Activated CD4-positive, alpha-beta T cell treated with anti-CD3 and anti-CD28 coated beads, Interleukin-2, Interleukin-6, amounts not matched to agents 100 ng/mL and 50 ng/mL, durations not matched to agents 16 hours and 8 hours (primary cell): ENCODE measurements around the gene CFAP69.
A peak's percentile ranks its signal among the peaks of the same experiment; 100 is the strongest.
"Not testable (repeated sequence)": the region's sequence is repeated elsewhere in the genome, so short reads cannot be mapped to it uniquely, and the experiment has no call there.

Experiments used
- DNase-seq: peaks from one replicate; pipeline ENCODE4 v3.0.0-alpha.2; 2020

CFAP69 gene

DNA sequence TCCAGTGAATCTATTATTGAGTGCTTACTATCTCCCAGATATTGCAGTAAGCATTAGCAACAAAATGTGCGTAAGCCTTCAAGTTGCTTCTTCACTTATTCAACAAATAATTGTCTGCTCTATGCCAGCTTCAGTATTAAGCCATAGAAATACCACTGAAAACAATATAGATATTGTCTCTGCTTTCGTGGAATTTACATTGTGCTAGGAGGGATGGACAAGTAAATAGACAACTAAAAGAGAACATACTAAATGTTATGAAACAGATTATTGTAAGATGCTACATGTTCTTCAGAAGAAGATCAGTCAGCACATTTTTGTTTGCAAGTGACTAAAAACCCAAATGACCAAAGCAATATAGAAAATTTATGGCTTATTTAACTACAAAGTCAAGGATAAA, 27.3 kb downstream of the CFAP69 start:
- no peak for DNase-seq

DNA sequence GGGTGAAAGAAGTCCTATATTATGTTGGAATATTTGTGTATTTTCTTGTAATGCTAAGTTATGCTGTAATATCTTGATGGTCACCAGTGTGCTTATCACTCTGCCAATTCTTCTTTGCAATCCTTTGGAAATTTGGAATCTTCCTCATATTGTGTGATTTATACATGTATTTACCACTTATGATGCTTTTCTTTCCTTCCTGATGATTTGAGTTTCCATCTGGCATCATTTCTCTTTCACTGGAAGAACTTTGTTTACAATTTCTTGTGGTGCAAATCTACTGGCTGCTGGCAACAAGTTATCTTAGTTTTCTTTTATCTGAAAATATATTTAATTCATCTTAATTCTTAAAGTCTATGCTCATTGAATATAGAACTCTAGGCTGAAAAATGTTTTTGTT, 29.2 kb downstream of the CFAP69 start:
- DNase-seq = no peak

DNA sequence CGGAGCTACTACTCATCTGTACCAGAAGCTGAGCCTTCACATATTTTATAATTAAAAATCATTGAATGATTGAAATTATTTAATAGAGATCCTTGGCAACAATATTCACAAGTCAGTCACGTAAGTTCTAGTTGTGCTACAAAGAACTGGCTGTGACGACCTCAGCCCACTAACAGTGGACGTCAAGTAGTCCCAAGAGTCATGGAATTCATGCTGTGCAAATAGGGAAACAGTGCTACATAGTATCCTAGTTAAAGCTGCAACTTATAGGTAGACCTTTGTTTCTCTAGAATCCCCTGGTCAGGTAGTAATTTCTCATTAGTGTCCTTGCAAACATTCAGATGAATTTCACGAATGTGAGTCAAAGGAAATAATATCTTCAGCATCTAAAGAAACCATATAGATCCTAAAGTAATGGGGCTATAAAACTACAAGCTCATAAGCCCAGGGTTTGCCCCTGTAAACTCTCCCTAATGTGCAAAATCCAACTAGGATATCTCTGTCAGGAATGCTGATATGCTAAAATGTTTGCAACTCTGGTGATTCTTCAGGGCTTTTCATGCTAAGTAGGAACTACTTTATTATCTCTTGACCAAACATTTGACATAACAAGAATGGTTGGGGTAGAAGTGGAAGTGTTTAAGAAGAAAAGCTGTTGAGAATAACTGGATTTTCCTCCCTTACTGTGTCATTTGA, 31.2 kb downstream of the CFAP69 start:
- no peak for DNase-seq

DNA sequence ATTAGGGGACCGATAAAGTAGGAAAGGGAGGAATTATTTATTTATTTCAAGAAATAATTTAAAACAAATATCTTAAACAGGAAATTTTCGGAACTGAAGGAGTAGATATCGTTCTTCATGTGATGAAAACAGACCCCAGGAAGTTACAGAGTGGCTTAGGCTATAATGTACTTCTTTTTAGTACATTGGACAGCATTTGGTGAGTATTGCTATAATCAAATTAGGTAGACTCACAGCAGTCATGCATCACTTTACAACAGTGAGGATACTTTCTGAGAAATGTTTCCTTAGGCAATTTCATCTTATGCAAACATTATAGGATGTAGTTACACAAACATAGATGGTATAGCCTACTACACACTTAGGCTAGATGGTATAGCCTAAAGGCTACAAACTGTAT, 43.2 kb downstream of the CFAP69 start:
- no peak for DNase-seq

DNA sequence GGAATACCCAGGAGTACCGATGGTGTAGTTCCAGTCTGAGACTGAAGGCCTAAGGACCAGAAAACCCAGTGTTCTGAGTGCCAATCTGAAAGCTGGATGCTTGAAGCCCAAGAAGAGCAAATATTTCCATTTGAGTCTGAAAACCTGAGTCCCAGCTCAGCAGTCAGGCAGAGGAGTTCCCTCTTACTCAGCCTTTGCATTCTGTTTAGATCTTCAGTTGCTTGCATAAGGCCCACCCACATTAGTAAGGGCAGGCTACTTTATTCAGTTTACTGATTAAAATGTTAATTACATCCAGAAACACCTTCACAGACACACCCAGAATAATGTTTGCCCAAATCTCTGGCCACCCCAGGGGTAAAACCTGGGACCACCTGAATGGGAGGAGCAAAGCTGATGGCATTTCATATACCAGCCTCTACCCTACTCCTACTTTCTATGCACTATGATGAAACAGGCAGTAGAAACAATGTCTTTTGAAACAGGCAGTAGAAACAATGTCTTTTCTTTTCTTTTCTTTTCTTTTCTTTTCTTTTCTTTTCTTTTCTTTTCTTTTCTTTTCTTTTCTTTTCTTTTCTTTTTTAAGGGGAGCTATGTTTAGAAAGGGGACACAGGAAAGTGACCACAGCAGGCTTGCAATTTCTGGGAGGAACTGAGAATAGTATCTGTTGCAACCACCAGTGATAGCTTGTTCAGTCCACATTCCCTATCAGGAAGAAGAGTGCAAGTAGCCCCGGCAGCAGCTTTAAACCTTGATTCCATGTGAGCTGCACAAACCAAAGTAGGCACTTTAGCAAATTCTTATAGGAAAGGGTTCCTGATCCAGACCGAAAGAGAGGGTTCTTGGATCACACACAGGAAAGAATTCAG, 45.5 kb downstream of the CFAP69 start:
- no peak for DNase-seq

DNA sequence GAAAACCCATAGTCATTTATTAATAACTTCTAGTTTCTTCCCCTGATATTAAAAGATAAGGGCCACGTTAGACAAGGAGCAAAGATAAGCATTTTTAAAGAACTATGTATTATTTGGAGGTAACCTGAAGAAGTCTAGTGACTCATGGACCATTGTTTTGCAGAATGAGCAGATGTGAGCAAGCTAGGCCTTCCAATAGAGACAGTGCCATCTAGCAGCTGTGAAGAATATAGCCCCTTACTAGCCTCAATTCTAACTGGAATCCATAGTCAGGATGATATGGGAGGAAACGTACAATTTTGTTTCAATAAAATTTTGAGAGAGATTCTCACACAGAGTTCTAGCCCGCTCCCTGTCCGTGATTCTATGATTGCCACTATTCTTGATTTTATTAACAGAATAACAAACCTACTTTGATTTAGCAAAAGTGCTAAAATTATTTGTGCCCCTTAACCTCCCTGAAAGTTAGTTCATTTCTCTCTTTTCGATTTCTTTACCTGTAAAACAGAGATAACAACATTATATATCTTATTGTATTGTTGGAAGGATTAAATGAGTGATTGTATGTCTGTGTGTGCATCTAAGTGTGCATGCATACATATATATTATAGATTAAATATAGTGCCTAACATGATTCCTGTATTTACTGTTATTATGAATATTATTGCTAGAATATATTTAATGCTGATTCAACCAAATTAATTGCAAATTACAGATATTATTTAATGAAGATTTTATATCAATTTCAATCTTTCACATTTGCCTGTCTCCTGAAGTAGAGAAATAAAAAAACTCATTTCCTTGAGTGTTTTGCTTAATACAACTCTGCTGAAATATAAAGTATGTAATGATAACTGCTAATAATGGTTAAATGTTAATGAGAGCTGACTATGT, 53.4 kb downstream of the CFAP69 start:
- DNase-seq = peak; percentile 29

DNA sequence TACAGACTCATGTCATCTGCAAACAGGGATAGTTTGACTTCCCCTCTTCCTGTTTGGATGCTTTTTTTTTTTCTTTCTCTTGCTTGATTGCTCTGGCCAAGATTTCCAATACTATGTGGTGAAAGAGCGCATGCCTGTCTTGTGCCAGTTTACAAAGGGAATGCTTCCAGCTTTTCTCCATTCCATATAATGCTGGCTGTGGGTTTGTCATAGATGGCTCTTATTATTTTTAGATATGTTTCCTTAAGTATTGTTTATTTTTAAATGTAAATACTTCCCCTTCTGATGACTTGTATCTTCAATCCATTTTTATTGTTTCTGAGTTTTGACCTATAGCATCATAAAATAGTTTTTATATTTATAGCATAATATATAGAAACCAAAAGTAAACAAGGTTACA, 58.3 kb downstream of the CFAP69 start:
- DNase-seq = no peak

DNA sequence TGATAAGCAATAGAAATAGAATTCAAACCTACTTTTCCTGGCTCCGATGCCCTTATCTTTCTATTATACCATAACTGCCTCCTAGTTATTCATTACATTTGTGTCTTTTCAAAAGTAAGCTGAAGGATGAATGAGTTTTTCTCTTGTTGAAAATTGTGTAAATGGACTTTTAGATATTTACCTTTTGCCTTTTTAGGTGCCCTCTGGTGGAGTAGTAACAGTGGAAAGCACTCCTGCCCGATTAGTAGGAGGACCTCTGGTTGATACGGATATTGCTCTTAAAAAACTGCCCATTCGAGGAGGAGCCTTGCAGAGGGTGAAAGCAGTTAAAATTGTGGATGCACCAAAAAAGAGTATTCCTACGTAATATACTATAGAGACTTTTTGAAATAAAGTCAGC, 64.9 kb downstream of the CFAP69 start:
- no peak for DNase-seq

DNA sequence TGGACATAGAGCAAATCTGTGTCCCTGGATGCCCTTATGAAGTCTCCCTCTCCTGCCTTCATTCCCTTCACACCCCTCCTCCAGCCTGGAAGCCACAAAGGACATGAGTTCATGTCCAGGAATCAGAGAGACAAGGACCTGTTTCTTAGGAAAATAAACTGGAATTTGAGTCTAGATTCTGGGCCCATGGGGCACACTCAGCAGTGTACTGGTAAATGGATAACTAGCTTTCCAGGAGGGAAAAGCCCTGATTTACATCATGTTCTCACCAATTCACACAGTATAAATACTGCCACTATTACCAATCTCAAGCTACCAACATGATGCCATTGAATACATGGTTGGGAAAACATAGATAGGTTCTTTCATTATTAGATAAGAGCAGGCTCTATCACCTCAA, 66.2 kb downstream of the CFAP69 start:
- DNase-seq = no peak

DNA sequence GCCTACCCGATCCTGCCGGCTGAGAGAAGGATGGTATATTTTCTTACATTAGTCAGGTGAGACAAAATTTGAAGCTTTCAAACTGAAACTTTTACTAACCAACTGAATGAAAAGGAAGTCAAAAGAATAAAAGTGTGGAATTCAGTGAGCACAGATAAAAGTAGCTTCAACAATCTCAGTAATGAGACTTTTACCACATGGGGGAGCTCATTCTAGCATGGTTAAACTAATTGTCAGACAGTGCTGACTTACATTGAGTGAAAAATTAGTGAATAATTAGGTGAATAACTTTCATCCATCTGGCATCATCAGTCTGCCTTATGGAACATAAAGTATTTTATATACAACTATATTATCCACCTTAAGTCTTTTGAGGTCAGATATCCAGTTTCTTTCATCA, 67.8 kb downstream of the CFAP69 start:
- DNase-seq = no peak

DNA sequence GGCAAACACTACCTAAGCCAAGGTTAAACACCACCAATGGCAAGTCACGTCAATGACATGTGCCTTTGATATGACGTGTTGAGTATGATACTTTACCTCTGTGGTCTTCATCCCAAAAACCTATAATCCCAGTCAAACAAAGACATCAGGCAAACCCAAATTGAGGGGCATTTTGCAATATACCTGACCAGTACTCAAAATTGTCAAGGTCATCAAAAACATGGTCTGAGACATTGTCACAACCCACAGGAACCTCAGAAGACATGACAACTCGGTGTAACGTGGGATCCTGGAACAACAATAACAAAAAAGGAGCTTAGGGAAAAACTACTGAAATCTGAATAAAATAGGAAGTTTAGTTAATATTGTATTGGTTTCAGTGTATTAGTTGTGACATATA, 68.9 kb downstream of the CFAP69 start:
- DNase-seq = no peak

DNA sequence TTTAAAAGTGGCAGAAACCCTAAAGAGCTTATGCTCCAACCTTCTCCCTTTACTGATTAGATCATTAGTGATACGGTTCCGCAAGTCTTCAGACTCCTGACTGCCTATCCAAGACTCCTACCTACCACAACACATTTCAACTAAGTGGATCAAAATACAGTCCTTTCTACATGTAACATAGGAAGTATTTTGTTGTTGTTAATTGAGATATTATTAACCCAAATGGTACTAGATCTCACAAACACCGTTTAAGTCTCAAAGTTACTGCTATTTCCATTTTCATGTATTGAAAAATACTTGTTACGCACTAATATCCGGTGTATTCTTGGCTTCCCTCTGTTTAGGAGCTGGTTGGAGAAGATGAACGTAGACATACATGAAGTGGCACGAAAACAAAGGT, 75.0 kb downstream of the CFAP69 start:
- DNase-seq = no peak

DNA sequence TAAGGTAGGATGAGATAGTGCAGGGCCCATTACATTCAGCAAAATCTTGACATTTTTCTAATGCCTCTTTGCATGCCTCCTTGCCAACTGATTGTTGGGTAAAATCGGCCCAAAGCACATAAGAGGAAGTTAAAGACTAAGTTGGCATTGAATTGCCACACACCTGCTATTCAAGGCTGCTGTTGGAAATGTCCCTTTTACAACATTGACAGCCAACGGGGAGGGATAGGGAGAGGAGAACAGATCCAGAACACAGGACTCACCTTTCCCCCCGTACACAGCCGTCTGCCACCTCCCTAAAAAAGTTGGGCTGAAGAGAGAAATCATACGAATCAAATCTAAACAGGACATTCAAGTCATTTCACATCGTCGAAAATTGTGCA, 75.4 kb downstream of the CFAP69 start:
- no peak for DNase-seq

DNA sequence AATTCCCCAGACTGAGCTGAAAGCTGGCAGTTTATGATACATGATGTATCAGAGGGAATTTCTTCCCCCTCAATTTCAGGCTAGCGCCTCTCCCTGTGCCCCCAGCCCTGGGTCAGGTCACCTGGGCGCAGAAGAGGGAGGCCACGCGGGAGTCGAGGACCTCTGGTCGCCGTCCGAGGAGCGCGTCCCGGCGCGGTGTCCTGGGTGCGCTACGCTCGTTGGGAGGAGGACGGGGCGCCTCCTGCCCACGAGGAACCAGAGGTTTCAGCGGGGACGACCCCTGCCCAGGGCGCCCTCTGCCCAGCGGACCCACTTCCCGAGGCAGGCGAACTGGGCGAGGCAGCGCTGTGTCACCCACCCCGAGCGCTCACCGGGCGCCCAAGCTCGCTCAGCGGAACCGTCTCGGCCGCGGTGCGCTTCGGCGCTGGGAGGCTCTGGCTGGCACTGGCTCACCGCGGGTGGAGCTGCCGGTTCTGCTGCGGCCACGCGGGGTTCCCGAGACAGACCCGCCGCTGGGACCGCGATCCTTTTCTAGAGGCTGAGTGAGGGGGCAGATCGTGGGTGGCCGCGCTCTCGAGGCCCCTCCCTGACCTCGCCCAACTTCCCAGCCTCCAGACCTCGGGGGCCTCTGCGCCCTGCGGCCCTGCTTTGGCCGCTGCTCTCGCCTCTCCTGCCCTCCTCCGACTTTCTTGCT, 76.0 kb downstream of the CFAP69 start, which contains the start of gene FAM237B:
FAM237B (minus strand) TSS at position 504 of the 694 bp plus-strand sequence. CDS start 1,556 bp downstream, outside the sequence.
- no peak for DNase-seq

DNA sequence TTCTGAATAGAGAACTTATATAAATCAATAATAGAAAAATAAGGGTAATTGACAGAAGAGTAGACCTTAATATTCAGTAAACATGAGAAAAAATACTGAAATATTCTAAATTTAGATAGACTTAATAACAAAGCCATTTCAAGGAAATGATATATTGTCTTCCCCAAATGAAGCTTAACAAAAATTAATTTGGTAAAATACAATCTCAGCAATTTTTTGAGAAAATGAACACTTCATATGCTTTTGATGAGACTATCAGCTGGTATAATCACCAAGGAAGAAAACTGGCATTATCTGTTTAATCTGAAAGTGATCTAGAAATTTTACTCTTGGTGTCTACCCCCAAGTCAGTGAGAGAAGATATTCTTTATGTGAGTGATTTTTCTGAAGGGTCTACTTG, 77.9 kb downstream of the CFAP69 start:
- no peak for DNase-seq

DNA sequence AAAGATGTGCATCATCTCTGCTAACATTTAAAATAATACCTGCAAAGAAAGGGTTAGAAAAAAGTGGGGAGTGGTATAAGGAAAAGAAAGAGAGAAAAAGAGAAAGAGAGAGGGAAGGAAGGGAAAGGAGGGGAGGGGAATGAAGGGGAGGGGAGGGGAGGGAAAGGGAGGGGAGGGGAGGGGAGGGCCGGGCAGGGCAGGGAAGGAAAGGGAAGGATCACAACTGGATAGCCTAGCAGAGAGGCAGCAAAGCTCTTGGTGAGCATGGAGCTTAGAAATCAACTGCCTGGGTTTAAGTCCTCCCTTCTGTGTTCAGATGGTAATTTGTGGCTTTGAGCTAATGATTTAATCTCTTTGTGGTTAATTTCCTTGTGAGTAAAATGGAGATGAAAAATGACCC, 81.5 kb downstream of the CFAP69 start:
- DNase-seq = no peak

DNA sequence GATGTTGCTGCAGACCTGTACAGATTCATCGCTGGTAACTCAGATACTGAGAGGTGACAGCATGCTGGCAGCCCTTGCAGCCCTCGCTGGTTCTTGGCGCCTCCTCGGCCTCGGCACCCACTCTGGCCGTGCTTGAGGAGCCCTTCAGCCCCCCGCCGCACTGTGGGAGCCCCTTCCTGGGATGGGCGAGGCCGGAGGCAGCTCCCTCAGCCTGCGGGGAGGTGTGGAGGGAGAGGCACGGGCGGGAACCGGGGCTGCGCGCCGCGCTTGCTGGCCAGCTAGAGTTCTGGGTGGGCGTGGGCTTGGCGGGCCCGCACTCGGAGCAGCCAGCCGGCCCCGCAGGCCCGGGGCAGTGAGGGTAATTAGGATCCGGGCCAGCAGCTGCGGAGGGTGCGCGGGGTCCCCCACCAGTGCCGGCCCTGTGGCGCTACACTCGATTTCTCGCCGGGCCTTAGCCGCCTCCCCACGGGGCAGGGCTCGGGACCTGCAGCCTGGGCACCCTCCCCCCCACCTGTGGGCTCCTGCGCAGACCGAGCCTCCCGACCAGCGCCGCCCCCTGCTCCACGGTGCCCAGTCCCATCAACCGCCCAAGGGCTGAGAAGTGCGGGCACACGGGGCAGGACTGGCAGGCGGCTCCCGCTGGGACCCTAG, 89.3 kb downstream of the CFAP69 start:
- DNase-seq = no peak

DNA sequence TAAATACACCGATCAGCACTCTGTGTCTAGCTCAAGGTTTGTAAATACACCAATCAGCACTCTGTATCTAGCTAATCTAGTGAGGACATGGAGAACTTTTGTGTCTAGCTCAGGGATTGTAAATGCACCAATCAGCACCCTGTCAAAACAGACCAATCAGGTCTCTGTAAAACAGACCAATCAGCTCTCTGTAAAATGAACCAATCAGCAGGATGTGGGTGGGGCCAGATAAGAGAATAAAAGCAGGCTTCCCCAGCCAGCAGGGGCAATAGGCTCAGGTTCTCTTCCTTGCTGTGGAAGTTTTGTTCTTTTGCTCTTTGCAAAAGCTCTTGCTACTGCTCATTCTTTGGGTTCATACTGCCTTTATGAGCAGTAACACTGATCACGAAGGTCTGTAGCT, 90.0 kb downstream of the CFAP69 start:
- DNase-seq = not testable (repeated sequence)

DNA sequence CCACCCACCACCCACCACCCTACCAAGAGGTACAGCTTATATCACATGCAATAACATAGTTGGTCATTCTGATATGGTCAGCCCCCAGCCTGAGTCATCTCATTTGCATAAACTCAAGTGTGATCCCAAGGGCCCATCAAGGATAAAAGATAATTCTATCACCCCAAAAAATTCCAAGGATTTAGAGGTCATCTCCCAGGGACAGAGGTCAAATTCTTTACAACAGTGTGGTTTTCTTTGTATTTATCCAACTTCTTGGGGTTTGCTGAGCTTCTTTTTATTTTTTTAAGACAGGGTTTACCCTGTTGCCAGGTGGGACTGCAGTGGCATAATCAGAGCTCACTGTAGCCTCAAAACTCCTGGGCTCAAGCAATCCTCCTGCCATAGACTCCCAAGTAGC, 92.1 kb downstream of the CFAP69 start:
- no peak for DNase-seq

DNA sequence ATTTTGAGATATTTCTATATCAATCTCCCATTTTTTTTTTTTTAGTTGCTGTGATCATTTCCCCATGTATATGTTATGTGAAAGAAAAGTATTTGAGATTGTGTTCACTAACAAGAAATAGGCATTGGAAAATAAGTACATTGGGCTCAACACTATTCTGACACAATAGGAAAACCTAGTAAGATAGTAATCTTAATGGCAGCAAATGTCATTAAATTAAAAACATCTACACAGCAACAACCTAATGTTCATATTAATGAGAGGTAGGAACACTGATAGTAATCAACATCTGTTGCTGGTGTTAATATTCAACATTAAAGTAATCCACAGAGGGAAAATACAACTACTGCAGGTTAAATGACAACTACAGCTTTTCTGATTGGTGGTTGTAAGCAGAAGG, 100.0 kb downstream of the CFAP69 start:
- no peak for DNase-seq

DNA sequence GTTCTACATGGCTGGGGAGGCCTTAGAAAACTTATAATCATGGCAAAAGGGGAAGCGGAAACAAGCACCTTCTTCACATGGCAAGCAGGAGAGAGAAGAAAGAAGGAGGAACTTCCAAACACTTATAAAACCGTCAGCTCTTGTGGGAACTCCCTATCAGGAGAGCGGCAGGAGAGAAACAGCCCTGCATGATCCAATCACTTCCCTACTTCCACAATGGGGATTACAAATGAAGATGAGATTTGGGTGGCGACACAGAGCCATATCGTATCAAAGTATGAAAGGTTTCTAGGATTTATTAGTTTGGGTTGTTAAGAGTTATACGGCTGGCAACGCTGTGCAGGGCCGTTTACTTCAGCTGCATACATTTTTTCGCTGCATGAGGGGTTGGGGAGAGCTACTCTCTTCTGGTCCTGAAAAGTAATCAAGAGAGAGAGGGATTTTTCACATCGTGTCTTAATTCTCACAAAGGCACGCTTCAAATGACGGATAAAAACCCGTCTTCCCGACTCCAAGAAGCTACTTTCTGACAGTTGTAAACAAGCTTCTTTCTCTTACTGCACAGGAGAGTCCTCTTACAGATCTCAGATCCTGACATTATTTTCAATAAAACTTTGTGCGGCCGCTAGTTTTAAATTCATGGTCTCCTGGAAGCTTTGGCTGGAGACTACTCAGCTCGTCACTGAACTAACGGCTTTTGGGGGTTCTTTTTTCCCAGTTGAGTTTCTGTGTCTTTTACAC, 100.8 kb downstream of the CFAP69 start:
- DNase-seq = peak; percentile 1
